HFF-Myc (cell line): ENCODE measurements around the gene VEGFB.
A peak's percentile ranks its signal among the peaks of the same experiment; 100 is the strongest.

ENCODE experiments used
- DNase-seq: peaks from one replicate; pipeline ENCODE4 v3.0.0-alpha.2; 2011; ENCODE audit warnings: low read depth; ENCODE audit errors: extremely low read depth
- H3K4me3 ChIP-seq: replicated peaks from 2 replicates; pipeline ENCODE4 v1.5.1; 2011; ENCODE audit warnings: low read depth, mild to moderate bottlenecking, control low read depth, low read length
- CTCF ChIP-seq: IDR thresholded peaks from 2 replicates; pipeline ENCODE4 v1.5.1; 2012; ENCODE audit warnings: mild to moderate bottlenecking, low read depth, low read length, control low read depth; ENCODE audit errors: missing control alignments

Gene VEGFB

DNA sequence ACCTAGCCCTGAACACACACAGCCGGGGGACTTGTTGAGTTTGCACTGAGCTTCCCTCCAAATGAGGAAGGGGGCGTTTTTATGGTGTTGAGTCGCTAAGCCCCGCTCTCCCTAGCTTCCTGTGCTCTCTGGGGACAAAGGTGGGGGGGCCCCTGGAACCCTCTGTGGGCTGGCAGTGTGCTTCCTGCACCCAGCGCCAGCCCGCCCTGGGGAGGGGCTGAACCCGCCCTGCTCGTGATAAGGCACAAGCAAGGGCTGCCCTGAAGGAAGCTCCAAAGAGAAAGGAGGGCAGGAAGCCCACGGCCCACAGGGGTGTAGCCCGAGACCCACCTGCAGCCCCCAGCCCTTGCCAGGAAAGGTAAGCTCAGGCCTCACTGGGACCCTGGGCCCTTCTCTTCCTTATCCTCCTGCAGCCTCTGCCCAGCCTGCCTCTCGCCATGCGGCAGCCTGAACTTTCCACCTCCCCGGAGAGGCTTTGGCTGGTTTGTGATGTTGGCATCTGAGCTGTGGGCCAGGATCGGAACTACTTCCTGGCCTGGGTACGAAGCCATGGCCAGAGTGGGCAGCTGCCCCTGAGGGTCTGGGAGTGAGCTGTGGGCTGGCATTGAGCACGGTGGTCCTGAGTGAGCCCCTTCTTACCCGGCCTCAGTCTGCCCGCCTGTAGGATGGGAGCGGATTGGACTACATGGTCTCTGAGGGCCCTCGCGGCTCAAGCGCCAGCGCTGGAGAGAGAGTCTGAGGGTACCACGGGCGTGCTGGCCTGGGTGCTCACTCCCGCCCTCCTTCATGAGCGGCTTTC lies 27.7 kb upstream of the VEGFB start, which contains the start of gene FERMT3:
Gene FERMT3, plus strand, starts transcription at position 265 of the 799 bp plus-strand sequence. CDS start 644 bp downstream, outside the sequence.
- DNase-seq, result no peak
- TF ChIP-seq CTCF, result no peak
- H3K4me3 ChIP-seq, result no peak within 1 kb of the TSS

GRCh38 chr11:64207256-64208085 lies 26.9 kb upstream of the VEGFB start:
- DNase-seq, result peak; percentile 55
- TF ChIP-seq CTCF, result no peak
- no peak overlapping the region for H3K4me3 ChIP-seq

GRCh38 chr11:64208086-64208795 lies 26.1 kb upstream of the VEGFB start:
- no peak overlapping the region for H3K4me3 ChIP-seq
- TF ChIP-seq CTCF, result no peak
- DNase-seq, result no peak

DNA sequence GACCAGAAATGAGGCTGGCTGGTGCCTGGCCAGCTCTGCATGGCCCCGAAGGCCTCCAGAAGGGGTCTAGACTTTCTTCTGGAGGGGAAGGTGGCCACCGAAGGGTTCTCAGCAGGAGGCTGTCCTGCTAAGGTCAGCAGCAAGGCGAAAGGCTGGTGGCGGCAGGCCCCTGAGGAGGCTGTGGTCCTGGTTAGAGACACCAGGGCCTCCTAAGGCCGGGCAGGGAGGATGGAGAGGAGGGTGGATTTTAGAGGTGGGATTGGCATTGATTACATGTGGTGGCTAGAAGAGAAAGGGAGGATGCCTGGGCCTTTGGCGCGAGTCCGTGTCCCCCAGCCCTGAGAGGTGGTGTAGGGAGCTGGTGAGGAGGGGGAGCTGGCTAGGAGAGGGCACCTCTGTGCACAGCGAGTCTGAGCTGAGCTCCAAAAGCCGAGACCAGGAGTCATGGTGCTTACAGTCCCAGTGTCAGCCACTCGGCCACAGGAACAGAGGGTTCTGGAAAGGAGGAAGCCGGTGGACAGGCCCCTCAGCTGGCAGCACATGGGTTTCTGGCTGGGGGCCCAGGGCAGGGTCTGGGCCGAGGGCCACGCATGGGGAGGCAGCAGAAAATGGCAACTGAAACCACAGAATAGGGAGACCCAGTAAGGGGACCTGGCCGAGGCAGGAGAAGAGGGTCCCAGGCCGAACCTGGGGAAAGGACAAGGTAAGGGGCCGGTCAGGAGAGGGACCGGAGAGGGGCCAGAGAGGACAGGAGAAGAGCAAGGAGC lies 25.4 kb upstream of the VEGFB start:
- TF ChIP-seq CTCF, result no peak
- H3K4me3 ChIP-seq, result no peak overlapping the region
- DNase-seq, result no peak

- DNase-seq, result no peak
- H3K4me3 ChIP-seq, result no peak overlapping the region
- no peak for TF ChIP-seq CTCF
Measured at GRCh38 chr11:64209563-64209843, 24.9 kb upstream of the VEGFB start.
